Stimulated activated memory B cell treated with anti-CD40 and anti-IgM and Interleukin-4, amounts not matched to agents 10 μg/mL and 1 μg/mL and 100 μg/mL, for 72 hours (primary cell): ENCODE results near the gene ZBTB1.
"Not testable (repeated sequence)": the region's sequence is repeated elsewhere in the genome, so short reads cannot be mapped to it uniquely, and the experiment has no call there.

ENCODE experiments used
- ATAC-seq: fragments of 150-1000 bp; cut with Tn5 transposase; 2 replicates; pipeline ENCODE4 v1.10.0; 2021
- H3K27ac Mint-ChIP-seq: one replicate; pipeline ENCODE4 v1.8.0; 2022; ENCODE audit warnings: mild to moderate bottlenecking, mixed read lengths
- H3K27me3 Mint-ChIP-seq: one replicate; pipeline ENCODE4 v1.8.0; 2022; ENCODE audit warnings: mixed read lengths
- H3K36me3 Mint-ChIP-seq: one replicate; pipeline ENCODE4 v1.8.0; 2022; ENCODE audit warnings: mixed read lengths
- H3K4me1 Mint-ChIP-seq: one replicate; pipeline ENCODE4 v1.8.0; 2022; ENCODE audit warnings: mixed read lengths
- H3K4me3 Mint-ChIP-seq: one replicate; pipeline ENCODE4 v1.8.0; 2022; ENCODE audit warnings: mild to moderate bottlenecking, moderate library complexity, mixed read lengths
- H3K9me3 Mint-ChIP-seq: one replicate; pipeline ENCODE4 v1.8.0; 2022; ENCODE audit warnings: mixed read lengths

ZBTB1 gene

DNA sequence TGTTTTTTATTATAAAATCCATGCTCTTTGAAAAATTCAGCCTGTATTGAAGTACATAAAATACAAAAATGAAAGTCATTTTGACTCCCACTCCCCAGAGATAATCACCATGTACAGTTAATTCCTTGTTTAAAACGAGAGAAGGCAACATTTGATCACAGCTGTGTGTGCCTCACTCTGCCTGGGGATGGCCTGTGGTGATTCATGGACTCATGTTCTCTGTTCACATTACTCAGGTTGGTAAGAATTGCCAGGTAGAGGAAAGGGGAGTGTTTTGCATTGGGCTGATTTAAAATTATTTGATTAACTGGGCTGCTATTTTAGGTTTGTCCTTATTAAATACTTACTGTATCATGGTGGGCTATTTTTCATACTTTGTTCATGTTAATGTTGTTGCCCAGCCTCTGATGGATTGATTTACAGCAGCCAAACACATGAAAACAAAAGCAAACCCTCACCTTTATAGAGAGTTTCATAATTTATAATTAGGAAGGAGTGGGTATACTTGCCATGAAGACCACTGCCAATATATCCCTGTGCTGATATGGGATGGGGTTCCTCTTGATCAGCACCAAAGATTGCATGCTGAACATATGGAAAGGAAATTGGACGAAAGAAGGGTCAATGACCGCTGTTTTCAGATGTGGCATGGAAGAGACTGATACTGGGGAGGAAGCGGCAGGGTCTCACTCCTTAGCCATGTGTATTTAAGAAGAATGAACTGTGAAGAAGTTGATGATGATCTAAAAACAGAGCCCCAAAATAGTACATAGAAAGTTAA, 3.0 kb downstream of the ZBTB1 start:
- Mint-ChIP-seq H3K27ac (peak overlapping the region; percentile 99), H3K36me3 (peaks cover 8% of the 10 kb centered on the region), H3K4me1 (peaks cover 67% of the 10 kb centered on the region), H3K27me3 (no peaks in the 10 kb centered on the region), H3K9me3 (no peaks in the 10 kb centered on the region), H3K4me3 (peak overlapping the region; percentile 91)
- ATAC-seq: no peak

DNA sequence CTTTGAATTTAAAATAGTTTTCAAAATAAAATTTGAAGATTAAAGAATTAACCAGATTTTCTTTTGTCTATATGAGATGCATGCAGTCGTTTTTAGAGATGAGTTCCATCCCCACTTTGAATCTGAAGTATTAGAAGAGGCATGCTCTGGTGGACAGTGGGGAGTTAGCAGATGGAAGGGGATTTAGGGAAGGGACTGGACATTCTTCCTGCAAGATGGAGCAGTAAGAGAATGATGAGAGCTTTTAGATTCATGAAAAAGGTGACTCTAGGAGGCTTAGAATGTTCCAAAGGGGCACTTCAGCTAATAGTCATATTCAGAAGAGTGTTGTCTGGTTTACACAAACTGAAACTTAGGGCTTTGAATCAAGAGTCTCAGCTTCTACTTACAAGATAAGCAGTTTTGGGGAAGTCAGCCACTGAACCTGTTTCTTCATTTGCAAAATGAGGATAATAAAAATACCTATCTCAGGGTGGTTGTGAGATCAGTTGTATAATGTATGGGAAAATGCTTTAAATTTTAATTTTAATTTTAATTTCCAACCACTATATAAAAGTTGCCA, 3.7 kb downstream of the ZBTB1 start:
- Mint-ChIP-seq H3K36me3 (peaks cover 9% of the 10 kb centered on the region), H3K4me1 (peaks cover 66% of the 10 kb centered on the region), H3K4me3 (peak overlapping the region; percentile 38), H3K27ac (peak overlapping the region; percentile 99), H3K27me3 (no peaks in the 10 kb centered on the region), H3K9me3 (no peaks in the 10 kb centered on the region)
- ATAC-seq: no peak

DNA sequence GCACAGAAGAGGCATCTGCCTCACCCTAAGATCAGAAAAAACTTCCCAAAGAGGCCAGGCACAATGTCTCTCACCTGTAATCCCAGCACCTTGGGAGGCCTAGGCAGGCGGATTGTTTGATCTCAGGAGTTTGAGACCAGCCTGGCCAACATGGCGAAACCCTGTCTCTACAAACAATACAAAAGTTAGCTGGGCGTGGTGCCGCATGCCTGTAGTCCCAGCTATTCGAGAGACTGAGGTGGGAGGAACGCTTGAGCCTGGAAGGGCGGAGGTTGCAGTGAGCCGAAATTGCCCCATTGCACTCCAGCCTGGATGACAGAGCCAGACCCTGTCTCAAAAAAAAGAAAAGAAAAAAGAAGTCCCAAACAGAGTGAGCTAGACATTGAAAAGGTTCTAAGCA, 4.5 kb downstream of the ZBTB1 start:
- H3K27me3 Mint-ChIP-seq: no peaks in the 10 kb centered on the region
- peak overlapping the region; percentile 24 for H3K4me3 Mint-ChIP-seq
- peaks cover 16% of the 10 kb centered on the region for H3K36me3 Mint-ChIP-seq
- no peaks in the 10 kb centered on the region for H3K9me3 Mint-ChIP-seq
- peak overlapping the region; percentile 44 for H3K27ac Mint-ChIP-seq
- peaks cover 73% of the 10 kb centered on the region for H3K4me1 Mint-ChIP-seq
- no peak for ATAC-seq

DNA sequence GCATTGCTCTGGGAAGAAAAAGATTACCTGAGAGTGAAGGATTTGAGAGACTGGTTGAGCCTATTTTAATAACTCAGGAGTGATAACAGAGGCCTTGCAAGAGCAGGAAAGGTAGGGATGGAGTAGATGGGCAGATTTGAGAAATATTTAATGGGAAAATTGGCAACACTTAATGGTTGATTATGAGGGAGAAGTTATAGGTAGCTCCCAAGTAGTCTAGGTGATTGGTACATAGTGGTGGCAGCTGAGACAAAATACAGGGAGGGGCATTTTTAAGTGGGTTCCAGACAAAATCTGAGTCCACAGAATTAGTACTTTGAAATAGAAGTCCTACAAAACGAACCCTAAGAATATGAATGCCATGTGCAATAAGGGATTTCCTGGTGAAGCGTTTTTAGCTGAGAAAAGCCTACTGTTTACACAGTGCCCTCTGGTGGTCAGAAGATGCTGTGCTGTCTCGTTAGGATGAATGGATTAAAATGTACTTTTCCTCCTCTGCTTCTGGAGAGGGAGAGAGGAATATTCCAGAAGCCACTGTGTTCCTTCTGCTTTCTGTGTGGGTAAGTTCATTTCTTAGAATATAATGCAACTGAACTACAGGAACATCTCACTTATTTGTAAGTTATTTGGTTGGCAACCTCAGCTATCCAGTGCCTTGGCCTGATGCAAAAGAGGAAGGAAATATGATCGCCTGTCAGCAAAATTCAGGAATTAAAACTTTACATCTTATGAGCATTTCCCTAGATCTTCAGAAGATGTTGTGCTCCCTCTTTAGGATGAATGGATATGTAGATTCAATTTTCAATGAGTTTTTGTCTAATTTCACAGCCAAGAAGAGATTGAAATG, 6.5 kb downstream of the ZBTB1 start:
- Mint-ChIP-seq H3K4me3 (peak overlapping the region; percentile 43), H3K36me3 (peaks cover 9% of the 10 kb centered on the region), H3K9me3 (no peaks in the 10 kb centered on the region), H3K4me1 (peaks cover 73% of the 10 kb centered on the region), H3K27ac (peak overlapping the region; percentile 44), H3K27me3 (no peaks in the 10 kb centered on the region)
- no peak for ATAC-seq

DNA sequence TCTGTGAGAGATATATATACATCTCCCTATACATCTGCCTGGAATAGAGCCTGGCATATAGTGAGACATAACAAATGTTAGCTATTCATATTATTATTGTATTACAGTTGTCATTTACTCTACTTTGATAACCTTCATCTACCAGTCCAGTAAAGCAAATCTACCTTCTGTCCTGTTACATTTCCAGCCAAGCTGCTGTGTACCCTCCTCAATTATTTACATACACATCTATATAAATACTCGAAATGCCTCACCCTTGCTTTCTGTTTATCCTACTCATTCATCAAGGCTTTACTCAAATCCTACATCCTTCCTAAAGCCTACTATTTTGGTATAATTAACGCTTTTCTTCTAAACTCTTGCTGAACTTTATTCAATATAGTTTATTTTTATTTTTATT, 8.7 kb downstream of the ZBTB1 start:
- H3K36me3 Mint-ChIP-seq: peaks cover 9% of the 10 kb centered on the region
- ATAC-seq: no peak

DNA sequence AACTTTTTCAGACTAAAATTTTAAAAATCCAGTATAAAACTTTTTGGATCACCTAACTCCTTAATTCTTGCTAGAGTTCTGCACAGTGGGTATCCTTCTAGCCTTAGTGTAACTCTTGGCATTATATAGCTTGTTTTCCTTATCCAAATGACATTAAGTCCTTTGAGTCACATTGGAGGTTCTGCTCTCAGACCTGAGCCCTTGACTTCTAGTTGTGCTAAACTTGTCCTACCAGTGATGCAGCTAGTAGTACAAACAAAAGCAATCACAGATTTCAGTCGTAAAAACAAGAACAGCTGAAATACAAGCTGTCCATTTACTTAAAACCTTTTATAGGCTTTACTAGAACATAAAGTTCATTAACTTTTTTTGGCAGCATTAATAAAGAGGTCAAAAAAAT, 10.5 kb downstream of the ZBTB1 start:
- Mint-ChIP-seq H3K4me1 (peaks cover 47% of the 10 kb centered on the region), H3K27ac (no peak overlapping the region), H3K27me3 (no peaks in the 10 kb centered on the region), H3K9me3 (no peaks in the 10 kb centered on the region), H3K36me3 (peaks cover 9% of the 10 kb centered on the region), H3K4me3 (no peak overlapping the region)
- ATAC-seq: no peak

More for the DNA sequence above, 8.7 kb downstream of the ZBTB1 start:
- Mint-ChIP-seq H3K27me3 (no peaks in the 10 kb centered on the region), H3K4me1 (peaks cover 63% of the 10 kb centered on the region), H3K9me3 (no peaks in the 10 kb centered on the region), H3K4me3 (no peak overlapping the region), H3K27ac (no peak overlapping the region)

DNA sequence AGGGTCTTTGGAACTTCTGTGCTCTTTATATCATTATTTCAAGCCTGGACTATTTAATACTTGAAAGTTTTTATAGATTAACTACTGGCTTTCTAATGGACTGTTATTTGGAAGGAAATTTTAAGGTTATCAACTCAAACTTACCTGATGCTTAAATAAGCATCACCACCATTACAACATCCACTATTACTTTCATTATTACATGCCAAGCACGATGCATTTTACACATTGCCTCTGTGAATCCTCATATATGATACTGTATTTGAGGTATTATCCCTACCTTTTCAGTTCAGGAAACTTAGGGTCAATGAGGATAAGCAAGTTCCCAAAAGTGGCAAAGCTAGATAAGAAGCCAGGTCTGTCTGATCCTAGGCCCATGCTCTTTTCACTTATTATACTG, 12.4 kb downstream of the ZBTB1 start:
- Mint-ChIP-seq H3K36me3 (peaks cover 9% of the 10 kb centered on the region), H3K27ac (no peak overlapping the region)
- ATAC-seq: no peak

DNA sequence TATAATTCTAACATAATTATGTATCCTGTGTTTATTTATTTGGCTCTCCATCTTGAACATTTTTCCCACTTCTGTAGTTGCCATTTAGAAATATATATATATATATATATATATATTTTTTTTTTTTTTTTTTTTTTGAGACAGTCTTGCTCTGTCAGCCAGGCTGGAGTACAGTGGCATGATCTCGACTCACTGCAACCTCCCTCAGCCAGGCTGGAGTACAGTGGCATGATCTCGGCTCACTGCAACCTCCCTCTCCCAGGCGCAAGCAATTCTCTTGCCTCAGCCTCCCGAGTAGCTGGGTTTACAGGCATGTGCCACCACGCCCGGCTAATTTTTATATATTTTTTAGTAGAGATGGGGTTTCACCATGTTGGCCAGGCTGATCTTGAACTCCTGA, 13.1 kb downstream of the ZBTB1 start:
- not testable (repeated sequence) for H3K4me3 Mint-ChIP-seq, ATAC-seq, H3K9me3 Mint-ChIP-seq, H3K27ac Mint-ChIP-seq, H3K27me3 Mint-ChIP-seq, H3K36me3 Mint-ChIP-seq
- H3K4me1 Mint-ChIP-seq: peaks cover 24% of the 10 kb centered on the region

More for the DNA sequence above, 12.4 kb downstream of the ZBTB1 start:
- peaks cover 29% of the 10 kb centered on the region for H3K4me1 Mint-ChIP-seq
- no peaks in the 10 kb centered on the region for H3K27me3 Mint-ChIP-seq
- no peak overlapping the region for H3K4me3 Mint-ChIP-seq
- H3K9me3 Mint-ChIP-seq: no peaks in the 10 kb centered on the region

DNA sequence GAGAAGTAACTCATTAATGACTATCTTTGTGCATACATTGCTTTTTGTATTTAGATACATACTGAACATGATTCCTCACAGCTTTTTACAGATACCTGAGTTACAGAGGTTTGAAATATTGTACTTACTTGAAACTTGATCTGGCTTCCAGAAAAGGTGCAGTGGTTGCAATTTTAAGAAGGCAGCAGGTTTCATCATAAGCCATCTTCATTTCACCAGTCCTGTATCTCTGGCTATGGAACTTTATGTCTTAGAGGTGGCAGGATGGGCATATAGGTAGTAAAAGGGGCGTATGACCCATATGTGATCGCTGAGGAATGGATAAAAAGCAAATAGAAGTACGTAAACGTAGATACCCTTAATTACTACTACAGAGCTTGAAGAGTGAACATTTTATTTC, 13.7 kb downstream of the ZBTB1 start:
- H3K4me1 Mint-ChIP-seq: peaks cover 24% of the 10 kb centered on the region

DNA sequence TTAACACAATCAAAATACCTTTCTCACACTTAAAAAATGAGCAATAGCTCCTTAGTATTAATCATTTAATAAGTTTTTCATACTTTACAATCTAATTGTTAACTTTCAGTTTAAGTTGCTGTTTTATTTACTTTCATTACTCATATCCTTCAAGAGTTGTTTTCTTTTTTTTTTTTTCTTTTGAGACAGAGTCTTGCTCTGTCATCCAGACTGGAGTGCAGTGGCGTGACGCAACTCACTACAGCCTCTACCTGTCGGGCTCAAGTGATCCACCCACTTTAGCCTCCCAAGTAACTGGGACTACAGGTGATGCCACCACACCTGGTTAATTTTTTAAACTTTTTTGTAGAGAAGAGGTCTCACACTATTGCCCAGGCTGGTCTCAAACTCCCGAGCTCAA, 16.1 kb downstream of the ZBTB1 start:
- Mint-ChIP-seq H3K4me3 (no peak overlapping the region), H3K27me3 (no peaks in the 10 kb centered on the region)

More for the DNA sequence above, 13.7 kb downstream of the ZBTB1 start:
- peaks cover 9% of the 10 kb centered on the region for H3K36me3 Mint-ChIP-seq
- H3K27me3 Mint-ChIP-seq: no peaks in the 10 kb centered on the region
- H3K9me3 Mint-ChIP-seq: no peaks in the 10 kb centered on the region
- H3K27ac Mint-ChIP-seq: no peak overlapping the region
- no peak for ATAC-seq
- H3K4me3 Mint-ChIP-seq: no peak overlapping the region

DNA sequence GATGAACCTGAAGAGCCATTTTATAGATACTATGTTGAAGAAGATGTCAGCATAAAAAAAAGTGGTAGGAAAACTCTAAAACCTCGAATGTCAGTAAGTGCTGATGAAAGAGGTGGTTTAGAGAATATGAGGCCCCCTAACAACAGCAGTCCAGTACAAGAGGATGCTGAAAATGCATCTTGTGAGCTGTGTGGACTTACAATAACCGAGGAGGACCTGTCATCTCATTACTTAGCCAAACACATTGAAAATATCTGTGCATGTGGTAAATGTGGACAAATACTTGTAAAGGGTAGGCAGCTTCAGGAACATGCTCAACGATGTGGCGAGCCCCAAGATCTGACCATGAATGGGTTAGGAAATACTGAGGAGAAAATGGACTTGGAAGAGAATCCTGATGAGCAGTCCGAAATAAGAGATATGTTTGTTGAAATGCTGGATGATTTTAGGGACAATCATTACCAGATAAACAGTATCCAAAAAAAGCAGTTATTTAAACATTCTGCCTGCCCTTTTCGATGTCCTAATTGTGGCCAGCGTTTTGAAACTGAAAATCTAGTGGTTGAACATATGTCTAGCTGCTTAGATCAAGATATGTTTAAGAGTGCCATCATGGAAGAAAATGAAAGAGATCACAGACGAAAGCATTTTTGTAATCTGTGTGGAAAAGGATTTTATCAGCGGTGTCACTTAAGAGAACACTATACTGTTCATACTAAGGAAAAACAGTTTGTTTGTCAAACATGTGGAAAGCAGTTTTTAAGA, 18.2 kb downstream of the ZBTB1 start:
- Mint-ChIP-seq H3K27me3 (no peaks in the 10 kb centered on the region), H3K4me1 (peaks cover 6% of the 10 kb centered on the region), H3K36me3 (peaks cover 16% of the 10 kb centered on the region), H3K4me3 (no peak overlapping the region), H3K9me3 (no peaks in the 10 kb centered on the region), H3K27ac (no peak overlapping the region)
- ATAC-seq: no peak

More for the DNA sequence above, 16.1 kb downstream of the ZBTB1 start:
- Mint-ChIP-seq H3K9me3 (no peaks in the 10 kb centered on the region), H3K36me3 (peaks cover 6% of the 10 kb centered on the region), H3K27ac (no peak overlapping the region), H3K4me1 (peaks cover 8% of the 10 kb centered on the region)
- ATAC-seq: no peak

DNA sequence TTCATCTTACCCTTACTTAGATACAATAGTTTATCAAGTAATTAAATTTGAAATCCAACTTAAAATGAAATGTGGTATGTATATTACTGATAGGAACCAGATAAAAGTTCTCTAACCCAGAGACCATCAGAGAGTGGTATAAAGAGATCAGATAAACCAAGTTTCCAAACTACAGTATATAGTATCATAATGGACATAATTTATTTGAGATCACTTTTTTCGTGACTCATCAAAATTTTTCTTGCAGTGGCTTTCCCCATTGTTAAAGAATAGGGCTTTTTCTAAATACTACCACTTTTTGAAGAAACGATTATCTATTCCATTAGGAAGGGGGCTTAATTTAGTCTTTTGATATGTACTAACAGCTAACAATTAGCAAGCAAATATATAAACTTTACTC, 20.8 kb downstream of the ZBTB1 start:
- no peak overlapping the region for H3K4me3 Mint-ChIP-seq
- ATAC-seq: no peak
- no peaks in the 10 kb centered on the region for H3K27me3 Mint-ChIP-seq
- peaks cover 22% of the 10 kb centered on the region for H3K36me3 Mint-ChIP-seq
- H3K9me3 Mint-ChIP-seq: no peaks in the 10 kb centered on the region
- H3K4me1 Mint-ChIP-seq: peaks cover 6% of the 10 kb centered on the region
- no peak overlapping the region for H3K27ac Mint-ChIP-seq

DNA sequence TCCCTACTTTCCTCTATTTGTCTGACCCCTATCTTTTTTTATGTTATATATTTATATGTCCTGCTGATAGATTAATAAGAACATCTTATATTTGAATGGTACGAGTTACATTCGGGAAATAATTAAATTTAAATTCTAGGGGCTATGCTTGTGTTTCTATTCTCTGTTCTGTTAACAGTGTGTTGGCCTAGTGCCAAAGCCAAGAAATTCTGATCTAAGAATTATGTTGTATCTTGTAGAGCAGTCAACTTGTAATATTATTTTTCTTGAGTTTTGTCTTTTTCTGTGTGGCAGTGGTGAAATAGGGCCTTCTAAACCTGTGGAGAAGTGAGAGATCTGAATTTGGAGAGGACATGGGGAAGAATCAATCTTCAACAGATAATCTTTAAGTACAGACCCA, 27.0 kb downstream of the ZBTB1 start:
- no peak for ATAC-seq
- Mint-ChIP-seq H3K36me3 (peaks cover 10% of the 10 kb centered on the region), H3K9me3 (no peaks in the 10 kb centered on the region), H3K4me1 (peaks cover 2% of the 10 kb centered on the region), H3K27ac (no peak overlapping the region), H3K4me3 (no peak overlapping the region), H3K27me3 (no peaks in the 10 kb centered on the region)

DNA sequence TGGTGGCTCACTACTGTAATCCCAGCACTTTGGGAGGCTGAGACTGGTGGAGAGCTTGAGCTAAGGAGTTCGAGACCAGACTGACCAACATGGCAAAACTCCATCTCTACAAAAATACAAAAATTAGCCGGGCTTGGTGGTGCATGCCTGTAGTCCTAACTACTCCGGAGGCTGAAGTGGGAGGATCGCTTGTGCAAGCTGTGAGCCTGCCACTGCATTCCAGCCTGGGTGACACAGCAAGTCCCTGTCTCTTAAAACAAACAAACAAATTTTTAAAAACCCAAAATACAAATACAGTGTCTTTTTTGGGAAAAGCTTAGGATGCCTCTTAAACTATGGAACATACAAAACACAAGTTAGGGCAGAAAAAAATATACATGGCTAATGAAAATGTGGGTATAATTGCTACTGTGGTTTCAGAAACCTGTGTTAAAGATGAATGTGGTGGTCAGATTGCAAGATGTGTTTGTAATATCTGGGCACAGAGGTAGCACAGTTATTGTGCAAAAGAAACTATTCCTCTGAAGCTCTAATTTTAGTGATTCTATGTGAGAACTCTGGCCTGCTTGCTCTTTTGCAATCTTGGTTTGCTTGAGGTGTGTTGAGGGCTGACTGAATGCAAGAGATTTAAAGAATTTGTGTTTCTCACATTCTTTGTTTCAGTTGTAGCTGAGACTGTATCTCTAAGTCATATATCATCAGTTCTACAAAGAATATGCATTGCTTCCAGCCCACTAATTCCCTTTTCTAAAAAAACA, 32.1 kb downstream of the ZBTB1 start:
- H3K9me3 Mint-ChIP-seq: peaks cover 3% of the 10 kb centered on the region
- no peak overlapping the region for H3K27ac Mint-ChIP-seq
- ATAC-seq: no peak
- H3K36me3 Mint-ChIP-seq: peaks cover 6% of the 10 kb centered on the region
- peak overlapping the region; percentile 38 for H3K4me3 Mint-ChIP-seq
- no peaks in the 10 kb centered on the region for H3K27me3 Mint-ChIP-seq
- peaks cover 26% of the 10 kb centered on the region for H3K4me1 Mint-ChIP-seq
